Measurements from ENCODE around the gene RPP30.
A peak's percentile ranks its signal among the peaks of the same experiment; 100 is the strongest.
"Not testable (repeated sequence)": the region's sequence is repeated elsewhere in the genome, so short reads cannot be mapped to it uniquely, and the experiment has no call there.

DNA sequence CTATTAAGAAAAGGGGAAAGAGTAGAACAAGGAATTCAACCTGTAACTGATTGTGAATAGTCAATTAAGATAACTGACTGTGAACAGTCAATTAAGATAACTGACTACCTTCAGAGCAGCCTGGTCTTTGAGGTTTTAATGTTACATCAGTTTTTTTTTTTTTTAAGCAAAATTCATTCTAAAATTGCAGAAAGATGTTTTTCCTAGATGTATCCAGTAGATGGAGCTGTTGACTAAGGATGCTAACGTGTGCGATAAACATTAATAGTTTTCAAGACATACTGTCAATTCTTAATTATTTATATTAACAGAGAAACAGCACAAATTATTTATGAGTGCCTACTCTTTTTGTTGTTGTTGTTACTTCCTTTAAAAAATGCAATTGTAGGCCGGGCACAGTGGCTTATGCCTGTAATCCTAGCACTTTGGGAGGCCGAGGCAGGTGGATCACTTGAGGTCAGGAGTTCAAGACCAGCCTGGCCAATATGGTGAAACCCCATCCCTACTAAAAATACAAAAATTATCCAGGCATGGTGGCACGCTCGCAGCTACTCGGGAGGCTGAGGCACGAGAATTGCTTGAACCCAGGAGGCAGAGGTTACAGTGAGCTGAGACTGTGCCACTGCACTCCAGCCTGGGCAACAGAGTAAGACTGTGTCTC, 8.4 kb downstream of the RPP30 start:
- TF ChIP-seq, protein P1, sequence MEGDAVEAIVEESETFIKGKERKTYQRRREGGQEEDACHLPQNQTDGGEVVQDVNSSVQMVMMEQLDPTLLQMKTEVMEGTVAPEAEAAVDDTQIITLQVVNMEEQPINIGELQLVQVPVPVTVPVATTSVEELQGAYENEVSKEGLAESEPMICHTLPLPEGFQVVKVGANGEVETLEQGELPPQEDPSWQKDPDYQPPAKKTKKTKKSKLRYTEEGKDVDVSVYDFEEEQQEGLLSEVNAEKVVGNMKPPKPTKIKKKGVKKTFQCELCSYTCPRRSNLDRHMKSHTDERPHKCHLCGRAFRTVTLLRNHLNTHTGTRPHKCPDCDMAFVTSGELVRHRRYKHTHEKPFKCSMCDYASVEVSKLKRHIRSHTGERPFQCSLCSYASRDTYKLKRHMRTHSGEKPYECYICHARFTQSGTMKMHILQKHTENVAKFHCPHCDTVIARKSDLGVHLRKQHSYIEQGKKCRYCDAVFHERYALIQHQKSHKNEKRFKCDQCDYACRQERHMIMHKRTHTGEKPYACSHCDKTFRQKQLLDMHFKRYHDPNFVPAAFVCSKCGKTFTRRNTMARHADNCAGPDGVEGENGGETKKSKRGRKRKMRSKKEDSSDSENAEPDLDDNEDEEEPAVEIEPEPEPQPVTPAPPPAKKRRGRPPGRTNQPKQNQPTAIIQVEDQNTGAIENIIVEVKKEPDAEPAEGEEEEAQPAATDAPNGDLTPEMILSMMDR (IDR thresholded peaks at IDR 0.05): peak; percentile 54 to 80 (median 72)
- not testable (repeated sequence) for TF ChIP-seq POLR2A (IDR thresholded peaks at IDR 0.05)
